Endothelial cell of umbilical vein (primary cell): ENCODE data around the gene KCNH4. TPM values are rescaled to one million over a fixed set of nuclear protein-coding genes. Genes with fewer than 3 reads are reported as not detected.

Source experiments
- BruUV-seq: library from RNA; stranded (reverse); fragments of 400-500 nt; replicated peaks from 2 replicates; lab custom pipeline; 2021; lab: Mats Ljungman, UMichigan
- CTCF ChIA-PET: fragments of 300-600, 350-600 bp; sonication (Branson Sonifier 250); formaldehyde crosslinking; loops from one replicate; lab custom pipeline; 2021; ENCODE audit warnings: antibody characterized with exemption, inconsistent platforms; lab: Charles Lee
- POLR2A ChIA-PET: fragments of 300-600, 350-600 bp; sonication (Branson Sonifier 250); formaldehyde crosslinking; loops from one replicate; lab custom pipeline; 2021; ENCODE audit warnings: antibody characterized with exemption, inconsistent platforms; lab: Charles Lee
- DNase-seq: peaks from one replicate; pipeline ENCODE4 v3.0.0-alpha.2; 2011; ENCODE audit warnings: low read depth, low spot score
- FAIRE-seq: peaks from 2 replicates; lab custom pipeline; 2011; peaks lifted over from hg19 to GRCh38; lab: Jason Lieb, UNC
- H2AFZ ChIP-seq: 2 replicates; pipeline ENCODE4 v1.6.0; 2012; ENCODE audit warnings: low read depth, low read length, control low read depth, inconsistent platforms
- H3K27ac ChIP-seq: 2 replicates; pipeline ENCODE4 v1.5.1; 2011; ENCODE audit warnings: low read depth, mild to moderate bottlenecking, control low read depth, low read length, moderate library complexity; ENCODE audit not compliant: insufficient read depth
- H3K27me3 ChIP-seq, 2 experiments: 2 replicates each; pipeline versions ENCODE4 v1.6.0 to v1.6.1; 2011; ENCODE audit warnings: low read length in 2 of 2, mixed read lengths in 1 of 2; ENCODE audit not compliant: control insufficient read depth in 2 of 2, insufficient read depth in 2 of 2
- H3K36me3 ChIP-seq, 2 experiments: 2 replicates in 1 of 2; 3 replicates in 1 of 2; pipeline ENCODE4 v1.5.1; 2011; ENCODE audit warnings: low read length in 2 of 2, mild to moderate bottlenecking in 1 of 2, moderate library complexity in 1 of 2; ENCODE audit not compliant: control insufficient read depth in 2 of 2, insufficient read depth in 2 of 2; ENCODE audit errors: extremely low read depth in 1 of 2
- H3K4me1 ChIP-seq: 3 replicates; pipeline ENCODE4 v1.5.1; 2011; ENCODE audit warnings: mild to moderate bottlenecking, low read length; ENCODE audit not compliant: control insufficient read depth, insufficient read depth; ENCODE audit errors: extremely low read depth
- H3K4me2 ChIP-seq: 2 replicates; pipeline ENCODE4 v1.6.1; 2011; ENCODE audit warnings: low read length, control low read depth, mixed read lengths; ENCODE audit not compliant: insufficient read depth
- H3K4me3 ChIP-seq, 3 experiments: fragments of 200-600 bp in 1 of 3; sonication (generic), shearing (Covaris generic) in 1 of 3; replicated peaks in 1 of 3; 2 replicates each; pipeline ENCODE4 v1.5.1; 2011 to 2016; ENCODE audit warnings: control low read depth in 3 of 3, low read length in 3 of 3, mild to moderate bottlenecking in 2 of 3, inconsistent platforms in 1 of 3, low read depth in 1 of 3, moderate library complexity in 1 of 3; ENCODE audit not compliant: insufficient read depth in 1 of 3
- H3K79me2 ChIP-seq: 2 replicates; pipeline ENCODE4 v1.6.0; 2012; ENCODE audit warnings: low read length, inconsistent platforms; ENCODE audit not compliant: control insufficient read depth, insufficient read depth
- H3K9ac ChIP-seq: replicated peaks from 2 replicates; pipeline ENCODE3; 2011; ENCODE audit warnings: low read length, control low read depth; ENCODE audit not compliant: insufficient read depth; ENCODE audit errors: extremely low read depth
- H3K9me1 ChIP-seq: replicated peaks from 3 replicates; pipeline ENCODE4 v1.6.0; 2011; ENCODE audit warnings: mild to moderate bottlenecking, low read length; ENCODE audit not compliant: control insufficient read depth, insufficient read depth; ENCODE audit errors: extremely low read depth
- H3K9me3 ChIP-seq: replicated peaks from 2 replicates; pipeline ENCODE4 v1.5.1; 2012; ENCODE audit warnings: low read length, inconsistent platforms; ENCODE audit not compliant: control insufficient read depth, insufficient read depth
- H4K20me1 ChIP-seq: replicated peaks from 2 replicates; pipeline ENCODE3; 2011; ENCODE audit warnings: mild to moderate bottlenecking, low read length; ENCODE audit not compliant: control insufficient read depth, insufficient read depth; ENCODE audit errors: extremely low read depth
- CTCF ChIP-seq, 2 donors: IDR thresholded peaks; 1 replicate in 1 of 2; 2 replicates in 1 of 2; pipeline ENCODE4 v1.5.1; 2011; ENCODE audit warnings: low read length in 2 of 2, mild to moderate bottlenecking in 2 of 2, moderate library complexity in 2 of 2, control low read depth in 1 of 2, inconsistent platforms in 1 of 2, low read depth in 1 of 2; ENCODE audit not compliant: insufficient read depth in 1 of 2; ENCODE audit errors: extremely low read depth in 1 of 2
- EZH2 ChIP-seq: IDR thresholded peaks from 2 replicates; pipeline ENCODE4 v1.6.1; 2012; ENCODE audit warnings: borderline replicate concordance, low read depth, mild to moderate bottlenecking, moderate library complexity, low read length, inconsistent platforms; ENCODE audit not compliant: severe bottlenecking
- GATA2 ChIP-seq: IDR thresholded peaks from 2 replicates; pipeline ENCODE4 v1.7.0; 2011; ENCODE audit warnings: low read depth, mild to moderate bottlenecking, moderate library complexity, mixed read lengths, low read length; ENCODE audit not compliant: insufficient read length, insufficient read depth
- JUN ChIP-seq: IDR thresholded peaks from 2 replicates; pipeline ENCODE4 v1.6.1; 2011; ENCODE audit warnings: borderline replicate concordance, low read depth; ENCODE audit not compliant: insufficient read length, insufficient read depth
- MAX ChIP-seq: IDR thresholded peaks from 2 replicates; pipeline ENCODE4 v1.6.1; 2011; ENCODE audit not compliant: insufficient read depth, insufficient read length
- MYC ChIP-seq: IDR thresholded peaks from one replicate; pipeline ENCODE4 v1.6.1; 2011; ENCODE audit warnings: mild to moderate bottlenecking, low read depth, low read length
- POLR2A ChIP-seq: IDR thresholded peaks from 2 replicates; pipeline ENCODE4 v1.6.1; 2012; ENCODE audit warnings: low read depth, mild to moderate bottlenecking, control low read depth, low read length
- POLR2AphosphoS5 ChIP-seq: IDR thresholded peaks from 2 replicates; pipeline ENCODE4 v1.6.1; 2012; ENCODE audit warnings: low read depth, mild to moderate bottlenecking, control low read depth, low read length, moderate library complexity; ENCODE audit not compliant: insufficient read depth
- dilution Hi-C: fragments of 300-500 bp; cut with MboI; formaldehyde crosslinking; loops from one replicate; pipeline ENCODE4 v1.15.0; 2019; ENCODE audit warnings: low sequenced_read_pairs; ENCODE audit not compliant: extremely low pct_ligation_motif_present
- intact Hi-C: fragments of 100-400 bp; cut with micrococcal nuclease; formaldehyde crosslinking; loops from one replicate; pipeline ENCODE4 v1.10.0; 2022
- polyA plus RNA-seq, 4 experiments: library from polyadenylated mRNA; depleted of rRNA in 3 of 4; stranded (reverse) in 3 of 4; unstranded in 1 of 4; fragments of >200 nt; gene quantifications; 2 replicates each; pipeline versions ENCODE4 v1.2.1 to v1.2.3, GENCODE V29; 2011 to 2012; ENCODE audit warnings: missing spikeins in 1 of 4
- total RNA-seq: library from RNA; stranded (reverse); gene quantifications from 2 replicates; pipeline ENCODE4 v1.2.3, GENCODE V29; 2021

KCNH4 gene
- total and polyA plus RNA-seq, 2 donors (not counting 3 experiments of a cell fraction or from before 2014, with no cell fraction given): 0.11 TPM

- no peak overlapping the region for H3K4me3 ChIP-seq
- no peak for FAIRE-seq
- H3K27me3 ChIP-seq: no peaks in the 10 kb centered on the region
- TF ChIP-seq CTCF (IDR thresholded peaks at IDR 0.05; ENCODE audit: extremely low read depth in 1 of 2, insufficient read depth in 1 of 2, low read depth in 1 of 2, low read length in 2 of 2) (no peak), GATA2 (no peak), POLR2A (no peak), EZH2 (no peak), JUN (no peak), MYC (no peak), MAX (no peak), POLR2AphosphoS5 (no peak)
- peaks cover 5% of the 10 kb centered on the region for H3K4me1 ChIP-seq
- no peaks in the 10 kb centered on the region for H3K79me2 ChIP-seq
- no peak overlapping the region for H3K9ac ChIP-seq
- H3K27ac ChIP-seq: no peak overlapping the region
- H3K4me2 ChIP-seq: no peak overlapping the region
- CTCF ChIA-PET: no interaction called here
- no peaks in the 10 kb centered on the region for H3K9me3 ChIP-seq
- intact Hi-C loops (no loop called here), dilution Hi-C loops (loop anchor here (25.0 kb wide), 1 partner anchor 145 kb away; the partner anchor contains the start of gene CNP)
- POLR2A ChIA-PET: no interaction called here
- H4K20me1 ChIP-seq: no peaks in the 10 kb centered on the region
- DNase-seq: no peak
- H3K9me1 ChIP-seq: no peaks in the 10 kb centered on the region
- no peak overlapping the region for H2AFZ ChIP-seq
- no TSS peak for BruUV-seq
- H3K36me3 ChIP-seq: no peaks in the 10 kb centered on the region
Measured at GRCh38 chr17:42107124-42107523, 73.8 kb downstream of the KCNH4 start.

Other genes with a start within 250 kb of the KCNH4 start
- 84.9 and 88.3 TPM in 2 replicates for gene CNP, start 214.3 kb downstream of the KCNH4 start, total RNA-seq
- 48.6 and 49.4 TPM in 2 replicates for gene CNP, start 214.3 kb downstream of the KCNH4 start, polyA plus RNA-seq
- gene DNAJC7, start 163.7 kb downstream of the KCNH4 start, total RNA-seq: 103 and 111 TPM in 2 replicates
- 16.0 and 19.8 TPM in 2 replicates for gene DNAJC7, start 163.7 kb downstream of the KCNH4 start, polyA plus RNA-seq
- gene NKIRAS2, start 161.1 kb downstream of the KCNH4 start, total RNA-seq: 57.3 and 60.4 TPM in 2 replicates
- 87.6 and 96.9 TPM in 2 replicates for gene NKIRAS2, start 161.1 kb downstream of the KCNH4 start, polyA plus RNA-seq
- gene C17orf113, start 130.5 kb downstream of the KCNH4 start, total RNA-seq: 0.18 and 0.20 TPM in 2 replicates
- 0.19 and 0.30 TPM in 2 replicates for gene C17orf113, start 130.5 kb downstream of the KCNH4 start, polyA plus RNA-seq
- gene ZNF385C, start 82.7 kb downstream of the KCNH4 start, total RNA-seq: not detected in 2 replicates
- 0.07 TPM in 1 of 2 replicates, not detected in the other for gene ZNF385C, start 82.7 kb downstream of the KCNH4 start, polyA plus RNA-seq
- gene DHX58, start 68.4 kb downstream of the KCNH4 start, total RNA-seq: 3.1 and 6.4 TPM in 2 replicates
- gene DHX58, start 68.4 kb downstream of the KCNH4 start, polyA plus RNA-seq: 9.0 and 12.7 TPM in 2 replicates
- 31.3 and 33.4 TPM in 2 replicates for gene KAT2A, start 59.8 kb downstream of the KCNH4 start, total RNA-seq
- 32.4 and 32.9 TPM in 2 replicates for gene KAT2A, start 59.8 kb downstream of the KCNH4 start, polyA plus RNA-seq
- gene HSPB9, start 58.3 kb downstream of the KCNH4 start, total RNA-seq: not detected in 2 replicates
- 0.03 TPM in 1 of 2 replicates, not detected in the other for gene HSPB9, start 58.3 kb downstream of the KCNH4 start, polyA plus RNA-seq
- gene RAB5C, start 26.2 kb downstream of the KCNH4 start, total RNA-seq: 188 and 210 TPM in 2 replicates
- gene RAB5C, start 26.2 kb downstream of the KCNH4 start, polyA plus RNA-seq: 357 and 408 TPM in 2 replicates
- gene HCRT, start 4.3 kb upstream of the KCNH4 start, total RNA-seq: not detected in 2 replicates
- not detected in 2 replicates for gene HCRT, start 4.3 kb upstream of the KCNH4 start, polyA plus RNA-seq
- gene GHDC, start 13.4 kb upstream of the KCNH4 start, total RNA-seq: 9.8 TPM in 2 replicates
- 11.2 and 15.8 TPM in 2 replicates for gene GHDC, start 13.4 kb upstream of the KCNH4 start, polyA plus RNA-seq
- 53.1 and 53.7 TPM in 2 replicates for gene STAT5B, start 95.2 kb upstream of the KCNH4 start, total RNA-seq
- gene STAT5B, start 95.2 kb upstream of the KCNH4 start, polyA plus RNA-seq: 42.0 and 43.3 TPM in 2 replicates
- 23.4 and 23.6 TPM in 2 replicates for gene STAT5A, start 107.4 kb upstream of the KCNH4 start, total RNA-seq
- 18.0 and 18.2 TPM in 2 replicates for gene STAT5A, start 107.4 kb upstream of the KCNH4 start, polyA plus RNA-seq
- gene STAT3, start 207.3 kb upstream of the KCNH4 start, total RNA-seq: 108 and 124 TPM in 2 replicates
- 48.2 and 59.1 TPM in 2 replicates for gene STAT3, start 207.3 kb upstream of the KCNH4 start, polyA plus RNA-seq
- gene CAVIN1, start 242.1 kb upstream of the KCNH4 start, total RNA-seq: 663 and 684 TPM in 2 replicates
- 292 and 303 TPM in 2 replicates for gene CAVIN1, start 242.1 kb upstream of the KCNH4 start, polyA plus RNA-seq